ENCODE measurements around the gene SLC25A4. TPM values are rescaled to one million over a fixed set of nuclear protein-coding genes. Genes with fewer than 3 reads are reported as not detected.
A peak's percentile ranks its signal among the peaks of the same experiment; 100 is the strongest.

SLC25A4 gene
- total and polyA plus RNA-seq, 2 of the 13 experiments (the other 11 are each of a cell fraction or from before 2014, with no cell fraction given) = 30.3 to 42.1 TPM

DNA sequence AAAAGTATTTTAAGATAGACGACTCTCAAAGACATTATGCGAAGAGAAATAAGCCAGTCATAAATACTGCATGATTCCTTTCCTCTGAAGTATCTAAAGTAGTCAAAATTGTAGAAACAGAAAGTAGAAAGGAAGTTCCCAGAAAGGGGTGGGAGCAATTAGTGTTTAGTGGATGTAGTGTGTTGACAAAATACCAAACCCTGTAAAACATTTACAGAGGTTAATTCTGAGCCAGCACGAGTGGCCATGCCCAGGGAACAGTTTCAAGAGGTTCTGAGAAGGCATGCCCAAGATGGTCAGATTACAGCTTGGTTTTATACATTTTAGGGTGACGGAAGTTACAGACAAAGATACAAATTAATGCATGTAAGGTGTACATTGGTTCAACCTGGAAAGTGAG is 34.4 kb upstream of the SLC25A4 start:
- no peaks in the 10 kb centered on the region for H4K20me1 ChIP-seq (ENCODE audit: insufficient read depth, low read length)
- TF ChIP-seq FOXP1 (IDR thresholded peaks at IDR 0.05) = no peak
- TF ChIP-seq FOXP1 (CRISPR knock-in tag; IDR thresholded peaks at IDR 0.05) = 0 out of 2 replicates have a peak, but pooled peaks have one; percentile 9
- TF ChIP-seq, protein P1, sequence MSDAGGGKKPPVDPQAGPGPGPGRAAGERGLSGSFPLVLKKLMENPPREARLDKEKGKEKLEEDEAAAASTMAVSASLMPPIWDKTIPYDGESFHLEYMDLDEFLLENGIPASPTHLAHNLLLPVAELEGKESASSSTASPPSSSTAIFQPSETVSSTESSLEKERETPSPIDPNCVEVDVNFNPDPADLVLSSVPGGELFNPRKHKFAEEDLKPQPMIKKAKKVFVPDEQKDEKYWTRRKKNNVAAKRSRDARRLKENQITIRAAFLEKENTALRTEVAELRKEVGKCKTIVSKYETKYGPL (CRISPR knock-in tag; IDR thresholded peaks at IDR 0.05) = no peak
- TF ChIP-seq, protein P2, sequence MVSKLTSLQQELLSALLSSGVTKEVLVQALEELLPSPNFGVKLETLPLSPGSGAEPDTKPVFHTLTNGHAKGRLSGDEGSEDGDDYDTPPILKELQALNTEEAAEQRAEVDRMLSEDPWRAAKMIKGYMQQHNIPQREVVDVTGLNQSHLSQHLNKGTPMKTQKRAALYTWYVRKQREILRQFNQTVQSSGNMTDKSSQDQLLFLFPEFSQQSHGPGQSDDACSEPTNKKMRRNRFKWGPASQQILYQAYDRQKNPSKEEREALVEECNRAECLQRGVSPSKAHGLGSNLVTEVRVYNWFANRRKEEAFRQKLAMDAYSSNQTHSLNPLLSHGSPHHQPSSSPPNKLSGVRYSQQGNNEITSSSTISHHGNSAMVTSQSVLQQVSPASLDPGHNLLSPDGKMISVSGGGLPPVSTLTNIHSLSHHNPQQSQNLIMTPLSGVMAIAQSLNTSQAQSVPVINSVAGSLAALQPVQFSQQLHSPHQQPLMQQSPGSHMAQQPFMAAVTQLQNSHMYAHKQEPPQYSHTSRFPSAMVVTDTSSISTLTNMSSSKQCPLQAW (CRISPR knock-in tag; IDR thresholded peaks at IDR 0.05) = 0 out of 2 replicates have a peak, but pooled peaks have one; percentile 43
- DNase-seq (ENCODE audit: low spot score) (no peak), FAIRE-seq (no peak), ATAC-seq (peak; percentile 31; the same call in 1 of the 3 replicates)
- 39% methylated on average over 4 of the region's 4 CpGs for WGBS (ENCODE audit: low lambda C conversion rate)
- CTCF ChIA-PET (ENCODE audit: low intra/inter-chr PET ratio, low total read pairs) = no interaction called here
- H3K27me3 ChIP-seq (ENCODE audit: control insufficient read depth in 1 of 2, insufficient read depth in 2 of 2, low read length in 2 of 2) = no peaks in the 10 kb centered on the region
- H3K4me2 ChIP-seq (ENCODE audit: low read depth, low read length) = peak overlapping the region; percentile 44
- no peaks in the 10 kb centered on the region for H3K79me2 ChIP-seq (ENCODE audit: insufficient read depth, low read length)
- no peak overlapping the region for H2AFZ ChIP-seq (ENCODE audit: low read length)
- no peaks in the 10 kb centered on the region for H3K9me3 ChIP-seq (ENCODE audit: low read length)
- H3K27ac ChIP-seq (ENCODE audit: extremely low read length, insufficient read depth, low read length) = no peak overlapping the region
- no peak overlapping the region for H3K9ac ChIP-seq (ENCODE audit: insufficient read depth, low read depth, low read length)
- H3K4me3 ChIP-seq (replicated peaks in 1 of 3; ENCODE audit: insufficient read depth in 1 of 3, low read depth in 2 of 3, low read length in 3 of 3) = no peak overlapping the region; a peak in 1 of 6 replicates
- intact Hi-C loops (cut with micrococcal nuclease; ENCODE audit: unreplicated experiment) (no loop called here), in situ Hi-C loops (cut with HindIII; ENCODE audit: extremely low pct_ligation_motif_present, low pct_unique_long_range_greater_than_20kb) (no loop called here)
- no TSS peak for BruUV-seq (replicated peaks)
- H3K4me1 ChIP-seq (ENCODE audit: insufficient read depth, low read length) = peaks cover 23% of the 10 kb centered on the region
- H3K36me3 ChIP-seq (replicated peaks in 1 of 2; ENCODE audit: control insufficient read depth in 1 of 2, insufficient read depth in 2 of 2, low read length in 2 of 2) = no peaks in the 10 kb centered on the region
- POLR2A ChIA-PET = no interaction called here

DNA sequence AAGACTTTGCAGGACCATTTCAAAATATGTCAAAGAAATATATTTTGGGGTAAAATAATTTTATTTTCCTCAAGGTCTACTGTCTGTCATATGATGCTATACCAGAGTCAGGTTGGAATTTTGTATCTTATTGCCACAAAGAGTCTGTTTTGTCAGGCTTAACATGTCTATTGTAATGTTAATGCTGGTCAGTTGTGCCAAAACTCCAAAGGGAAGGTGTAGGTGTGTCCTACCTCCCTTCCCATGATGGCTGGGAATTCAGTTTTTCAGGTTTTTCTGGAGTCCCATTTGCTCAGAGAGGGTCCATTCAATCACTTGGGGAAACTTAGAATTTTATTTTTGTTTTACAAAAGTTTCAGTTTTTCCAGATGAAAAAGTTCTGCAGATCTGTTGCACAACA is 33.3 kb upstream of the SLC25A4 start:
- no peaks in the 10 kb centered on the region for H3K9me3 ChIP-seq (ENCODE audit: low read length)
- in situ Hi-C loops (cut with HindIII; ENCODE audit: extremely low pct_ligation_motif_present, low pct_unique_long_range_greater_than_20kb) (no loop called here), intact Hi-C loops (cut with micrococcal nuclease; ENCODE audit: unreplicated experiment) (no loop called here)
- H3K4me3 ChIP-seq (replicated peaks in 1 of 3; ENCODE audit: insufficient read depth in 1 of 3, low read depth in 2 of 3, low read length in 3 of 3) = no peak overlapping the region
- H3K4me2 ChIP-seq (ENCODE audit: low read depth, low read length) = no peak overlapping the region
- H3K36me3 ChIP-seq (replicated peaks in 1 of 2; ENCODE audit: control insufficient read depth in 1 of 2, insufficient read depth in 2 of 2, low read length in 2 of 2) = no peaks in the 10 kb centered on the region
- H3K9ac ChIP-seq (ENCODE audit: insufficient read depth, low read depth, low read length) = no peak overlapping the region
- H3K79me2 ChIP-seq (ENCODE audit: insufficient read depth, low read length) = no peaks in the 10 kb centered on the region
- no peak overlapping the region for H2AFZ ChIP-seq (ENCODE audit: low read length)
- ChIA-PET CTCF (ENCODE audit: low intra/inter-chr PET ratio, low total read pairs) (no interaction called here), POLR2A (no interaction called here)
- no peaks in the 10 kb centered on the region for H4K20me1 ChIP-seq (ENCODE audit: insufficient read depth, low read length)
- no peak for TF ChIP-seq MEIS1 (CRISPR knock-in tag; IDR thresholded peaks at IDR 0.05; ENCODE audit: borderline replicate concordance)
- DNase-seq (ENCODE audit: low spot score) (no peak), ATAC-seq (no peak), FAIRE-seq (no peak)
- peaks cover 15% of the 10 kb centered on the region for H3K4me1 ChIP-seq (ENCODE audit: insufficient read depth, low read length)
- no TSS peak for BruUV-seq (replicated peaks)
- H3K27ac ChIP-seq (ENCODE audit: extremely low read length, insufficient read depth, low read length) = no peak overlapping the region
- no peaks in the 10 kb centered on the region for H3K27me3 ChIP-seq (ENCODE audit: control insufficient read depth in 1 of 2, insufficient read depth in 2 of 2, low read length in 2 of 2)
